OCI-LY3 (cell line): ENCODE data around the gene PTPRJ.

Experiments
- EZH2phosphoT487 ChIP-seq: fragments of 200-600 bp; shearing (Covaris generic); IDR thresholded peaks from 2 replicates; pipeline ENCODE4 v1.6.1; 2018; ENCODE audit warnings: antibody characterized with exemption, mixed run types, low read depth
- TF ChIP-seq, protein P1 (sequence below): fragments of 200-600, 300-600 bp; sonication (generic); IDR thresholded peaks from 2 replicates; pipeline ENCODE4 v1.5.1; 2014; ENCODE audit warnings: antibody characterized with exemption, low read length, low read depth

DNA sequence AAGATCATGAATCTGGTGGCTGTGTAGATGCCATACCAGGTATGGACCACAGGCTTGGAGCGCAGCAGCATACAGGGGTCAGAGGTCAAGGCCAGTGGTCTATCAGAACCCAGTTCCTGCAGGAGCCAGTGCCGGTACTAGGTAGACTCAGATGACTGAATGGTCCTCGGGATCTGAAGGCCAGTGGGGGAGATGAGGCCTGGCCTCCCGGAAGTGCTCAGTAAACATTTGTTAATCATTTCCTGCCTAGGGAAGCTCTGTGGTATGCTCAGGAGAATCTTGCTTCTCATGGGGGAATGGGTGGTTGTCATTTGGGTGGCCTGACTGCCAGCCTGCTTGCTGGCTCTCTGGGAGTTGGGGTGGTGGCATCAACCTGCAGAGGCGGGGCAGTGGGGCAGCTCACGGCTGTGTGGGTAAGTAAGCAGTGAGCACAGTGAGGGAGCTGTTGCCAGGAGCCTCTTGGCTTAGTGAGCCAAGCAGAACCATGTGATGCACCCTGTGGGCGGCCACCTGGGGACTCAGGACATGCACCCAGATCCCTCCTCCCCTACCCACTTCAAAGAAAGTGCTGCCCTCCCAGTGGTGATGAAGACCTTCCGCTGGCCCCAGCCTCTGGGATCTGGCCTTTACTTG, 33.0 kb downstream of the PTPRJ start:
- TF ChIP-seq, protein P1, sequence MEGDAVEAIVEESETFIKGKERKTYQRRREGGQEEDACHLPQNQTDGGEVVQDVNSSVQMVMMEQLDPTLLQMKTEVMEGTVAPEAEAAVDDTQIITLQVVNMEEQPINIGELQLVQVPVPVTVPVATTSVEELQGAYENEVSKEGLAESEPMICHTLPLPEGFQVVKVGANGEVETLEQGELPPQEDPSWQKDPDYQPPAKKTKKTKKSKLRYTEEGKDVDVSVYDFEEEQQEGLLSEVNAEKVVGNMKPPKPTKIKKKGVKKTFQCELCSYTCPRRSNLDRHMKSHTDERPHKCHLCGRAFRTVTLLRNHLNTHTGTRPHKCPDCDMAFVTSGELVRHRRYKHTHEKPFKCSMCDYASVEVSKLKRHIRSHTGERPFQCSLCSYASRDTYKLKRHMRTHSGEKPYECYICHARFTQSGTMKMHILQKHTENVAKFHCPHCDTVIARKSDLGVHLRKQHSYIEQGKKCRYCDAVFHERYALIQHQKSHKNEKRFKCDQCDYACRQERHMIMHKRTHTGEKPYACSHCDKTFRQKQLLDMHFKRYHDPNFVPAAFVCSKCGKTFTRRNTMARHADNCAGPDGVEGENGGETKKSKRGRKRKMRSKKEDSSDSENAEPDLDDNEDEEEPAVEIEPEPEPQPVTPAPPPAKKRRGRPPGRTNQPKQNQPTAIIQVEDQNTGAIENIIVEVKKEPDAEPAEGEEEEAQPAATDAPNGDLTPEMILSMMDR: no peak
- TF ChIP-seq EZH2phosphoT487: no peak
